WTC11 (cell line): ENCODE results near the gene FZD7. TPM values are rescaled to one million over a fixed set of nuclear protein-coding genes. Genes with fewer than 3 reads are reported as not detected.

ENCODE experiments used
- ATAC-seq: fragments of 200-7000 bp; cut with Tn5 transposase; 2 replicates; pipeline ENCODE4 v1.10.0; 2021; ENCODE audit warnings: mild to moderate bottlenecking, moderate library complexity
- CTCF ChIA-PET: fragments of 300-600 bp; sonication (Branson Sonifier 250); formaldehyde crosslinking; loops from one replicate; lab custom pipeline; 2021; ENCODE audit warnings: antibody characterized with exemption; lab: Charles Lee
- POLR2A ChIA-PET: fragments of 350-600 bp; sonication (Branson Sonifier 250); formaldehyde crosslinking; loops from one replicate; lab custom pipeline; 2021; ENCODE audit warnings: antibody characterized with exemption; lab: Charles Lee
- DNase-seq: peaks from one replicate; pipeline ENCODE4 v3.0.0; 2021; ENCODE audit warnings: low spot score
- H3K27ac Mint-ChIP-seq: 2 replicates; pipeline ENCODE4 v1.8.0; 2021; ENCODE audit warnings: mixed read lengths
- H3K27me3 Mint-ChIP-seq: 2 replicates; pipeline ENCODE4 v1.8.0; 2021; ENCODE audit warnings: low read depth, mild to moderate bottlenecking, moderate library complexity, mixed read lengths
- H3K36me3 Mint-ChIP-seq: 2 replicates; pipeline ENCODE4 v1.8.0; 2021; ENCODE audit warnings: mixed read lengths
- H3K4me1 Mint-ChIP-seq: 2 replicates; pipeline ENCODE4 v1.8.0; 2022; ENCODE audit warnings: mixed read lengths
- H3K4me3 Mint-ChIP-seq: 2 replicates; pipeline ENCODE4 v1.8.0; 2021; ENCODE audit warnings: mild to moderate bottlenecking, moderate library complexity, mixed read lengths
- H3K9me3 Mint-ChIP-seq: 2 replicates; pipeline ENCODE4 v1.8.0; 2021; ENCODE audit warnings: mixed read lengths
- CDX4 ChIP-seq: fragments of 250-450 bp; sonication (Bioruptor Pico); IDR thresholded peaks from 2 replicates; pipeline ENCODE4 v1.9.0; 2021; ENCODE audit warnings: moderate library complexity, mild to moderate bottlenecking, inconsistent platforms, borderline replicate concordance
- EMX1 ChIP-seq: fragments of 250-450 bp; sonication (Bioruptor Pico); IDR thresholded peaks from 2 replicates; pipeline ENCODE4 v1.8.0; 2021; ENCODE audit warnings: mild to moderate bottlenecking
- FOXP1 ChIP-seq: sonication (generic); formaldehyde crosslinking; IDR thresholded peaks from 2 replicates; pipeline ENCODE4 v1.8.0; 2022; ENCODE audit warnings: missing genetic modification reagents, mild to moderate bottlenecking, moderate library complexity, borderline replicate concordance
- FOXP4 ChIP-seq: sonication (generic); formaldehyde crosslinking; IDR thresholded peaks from 2 replicates; pipeline ENCODE4 v1.8.0; 2022; ENCODE audit warnings: mild to moderate bottlenecking, missing genetic modification reagents
- GTF2I ChIP-seq: fragments of 250-450 bp; sonication (Bioruptor Pico); conservative IDR thresholded peaks from 2 replicates; pipeline ENCODE4 v1.4.0; 2021; ENCODE audit warnings: mild to moderate bottlenecking
- HMGXB4 ChIP-seq: sonication (generic); formaldehyde crosslinking; IDR thresholded peaks from 2 replicates; pipeline ENCODE4 v1.8.1; 2023; ENCODE audit warnings: mild to moderate bottlenecking, moderate library complexity, missing genetic modification reagents
- JUN ChIP-seq: sonication (generic); formaldehyde crosslinking; IDR thresholded peaks from 2 replicates; pipeline ENCODE4 v1.8.0; 2023; ENCODE audit warnings: mild to moderate bottlenecking, missing genetic modification reagents
- NFE2L1 ChIP-seq: sonication (generic); formaldehyde crosslinking; IDR thresholded peaks from 2 replicates; pipeline ENCODE4 v1.8.1; 2023; ENCODE audit warnings: missing genetic modification reagents
- NR3C1 ChIP-seq: sonication (generic); formaldehyde crosslinking; conservative IDR thresholded peaks from 2 replicates; pipeline ENCODE4 v1.8.1; 2023; ENCODE audit warnings: low read depth, mild to moderate bottlenecking, missing genetic modification reagents
- OVOL2 ChIP-seq: fragments of 250-450 bp; sonication (Bioruptor Pico); IDR thresholded peaks from 2 replicates; pipeline ENCODE4 v1.9.0; 2021; ENCODE audit warnings: mild to moderate bottlenecking, borderline replicate concordance
- RELA ChIP-seq: sonication (generic); formaldehyde crosslinking; IDR thresholded peaks from 2 replicates; pipeline ENCODE4 v1.8.1; 2022; ENCODE audit warnings: missing genetic modification reagents, mild to moderate bottlenecking, borderline replicate concordance
- RORB ChIP-seq: fragments of 250-450 bp; sonication (Bioruptor Pico); IDR thresholded peaks from 2 replicates; pipeline ENCODE4 v1.9.0; 2021; ENCODE audit warnings: mild to moderate bottlenecking
- STAT6 ChIP-seq: sonication (generic); formaldehyde crosslinking; conservative IDR thresholded peaks from 2 replicates; pipeline ENCODE4 v1.8.1; 2023; ENCODE audit warnings: mild to moderate bottlenecking, low read depth, missing genetic modification reagents, moderate library complexity
- USF1 ChIP-seq: sonication (generic); formaldehyde crosslinking; IDR thresholded peaks from 2 replicates; pipeline ENCODE4 v1.8.0; 2022; ENCODE audit warnings: mild to moderate bottlenecking, missing genetic modification reagents
- ZBTB43 ChIP-seq: sonication (generic); formaldehyde crosslinking; IDR thresholded peaks from 2 replicates; pipeline ENCODE4 v1.8.1; 2023; ENCODE audit warnings: mild to moderate bottlenecking, missing genetic modification reagents
- ZNF121 ChIP-seq: sonication (generic); formaldehyde crosslinking; IDR thresholded peaks from 2 replicates; pipeline ENCODE4 v1.8.0; 2023; ENCODE audit warnings: missing genetic modification reagents
- ZNF138 ChIP-seq: sonication (generic); formaldehyde crosslinking; conservative IDR thresholded peaks from 2 replicates; pipeline ENCODE4 v1.8.1; 2022; ENCODE audit warnings: mild to moderate bottlenecking, moderate library complexity, missing genetic modification reagents
- ZNF219 ChIP-seq: sonication (generic); formaldehyde crosslinking; IDR thresholded peaks from 2 replicates; pipeline ENCODE4 v1.8.0; 2023; ENCODE audit warnings: missing genetic modification reagents, mild to moderate bottlenecking, borderline replicate concordance
- ZNF232 ChIP-seq: sonication (generic); formaldehyde crosslinking; IDR thresholded peaks from 2 replicates; pipeline ENCODE4 v1.8.0; 2022; ENCODE audit warnings: mild to moderate bottlenecking, missing genetic modification reagents
- ZNF416 ChIP-seq: fragments of 250-450 bp; sonication (Bioruptor Pico); IDR thresholded peaks from 2 replicates; pipeline ENCODE4 v1.9.0; 2021; ENCODE audit warnings: mild to moderate bottlenecking, inconsistent platforms
- total RNA-seq: library from RNA; stranded (reverse); gene quantifications from 3 replicates; pipeline ENCODE4 v1.2.3, GENCODE V29; 2021
- TF ChIP-seq, protein P1 (sequence below): sonication (generic); formaldehyde crosslinking; IDR thresholded peaks from 2 replicates; pipeline ENCODE4 v1.8.0; 2022; ENCODE audit warnings: mild to moderate bottlenecking, missing genetic modification reagents
- TF ChIP-seq, protein P2 (sequence below): fragments of 250-450 bp; sonication (Bioruptor Pico); IDR thresholded peaks from 2 replicates; pipeline ENCODE4 v1.8.0; 2021; ENCODE audit warnings: mild to moderate bottlenecking

Gene FZD7
- total RNA-seq, 1 experiment from 2014 or later = 153 TPM

GRCh38 chr2:202035089-202035940 is 1.7 kb downstream of the FZD7 start (continued):
- TF ChIP-seq STAT6 (CRISPR knock-in tag) = no peak
- TF ChIP-seq, protein P1, sequence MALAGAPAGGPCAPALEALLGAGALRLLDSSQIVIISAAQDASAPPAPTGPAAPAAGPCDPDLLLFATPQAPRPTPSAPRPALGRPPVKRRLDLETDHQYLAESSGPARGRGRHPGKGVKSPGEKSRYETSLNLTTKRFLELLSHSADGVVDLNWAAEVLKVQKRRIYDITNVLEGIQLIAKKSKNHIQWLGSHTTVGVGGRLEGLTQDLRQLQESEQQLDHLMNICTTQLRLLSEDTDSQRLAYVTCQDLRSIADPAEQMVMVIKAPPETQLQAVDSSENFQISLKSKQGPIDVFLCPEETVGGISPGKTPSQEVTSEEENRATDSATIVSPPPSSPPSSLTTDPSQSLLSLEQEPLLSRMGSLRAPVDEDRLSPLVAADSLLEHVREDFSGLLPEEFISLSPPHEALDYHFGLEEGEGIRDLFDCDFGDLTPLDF = 0 out of 2 replicates have a peak, but pooled peaks have one; percentile 35

DNA sequence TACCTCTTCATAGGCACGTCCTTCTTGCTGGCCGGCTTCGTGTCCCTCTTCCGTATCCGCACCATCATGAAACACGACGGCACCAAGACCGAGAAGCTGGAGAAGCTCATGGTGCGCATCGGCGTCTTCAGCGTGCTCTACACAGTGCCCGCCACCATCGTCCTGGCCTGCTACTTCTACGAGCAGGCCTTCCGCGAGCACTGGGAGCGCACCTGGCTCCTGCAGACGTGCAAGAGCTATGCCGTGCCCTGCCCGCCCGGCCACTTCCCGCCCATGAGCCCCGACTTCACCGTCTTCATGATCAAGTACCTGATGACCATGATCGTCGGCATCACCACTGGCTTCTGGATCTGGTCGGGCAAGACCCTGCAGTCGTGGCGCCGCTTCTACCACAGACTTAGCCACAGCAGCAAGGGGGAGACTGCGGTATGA is 2.3 kb downstream of the FZD7 start:
- Mint-ChIP-seq H3K9me3 (no peaks in the 10 kb centered on the region), H3K4me3 (no peak overlapping the region)
- TF ChIP-seq ZNF138 = no peak
- no peak for TF ChIP-seq EMX1 (CRISPR knock-in tag)
- TF ChIP-seq, protein P2, sequence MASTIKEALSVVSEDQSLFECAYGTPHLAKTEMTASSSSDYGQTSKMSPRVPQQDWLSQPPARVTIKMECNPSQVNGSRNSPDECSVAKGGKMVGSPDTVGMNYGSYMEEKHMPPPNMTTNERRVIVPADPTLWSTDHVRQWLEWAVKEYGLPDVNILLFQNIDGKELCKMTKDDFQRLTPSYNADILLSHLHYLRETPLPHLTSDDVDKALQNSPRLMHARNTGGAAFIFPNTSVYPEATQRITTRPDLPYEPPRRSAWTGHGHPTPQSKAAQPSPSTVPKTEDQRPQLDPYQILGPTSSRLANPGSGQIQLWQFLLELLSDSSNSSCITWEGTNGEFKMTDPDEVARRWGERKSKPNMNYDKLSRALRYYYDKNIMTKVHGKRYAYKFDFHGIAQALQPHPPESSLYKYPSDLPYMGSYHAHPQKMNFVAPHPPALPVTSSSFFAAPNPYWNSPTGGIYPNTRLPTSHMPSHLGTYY = no peak
- no peak for TF ChIP-seq RELA
- no peak for TF ChIP-seq RORB (CRISPR knock-in tag)
- TF ChIP-seq ZNF219 = no peak
- no peak for TF ChIP-seq ZBTB43 (CRISPR knock-in tag)
- no peak for TF ChIP-seq FOXP4 (CRISPR knock-in tag)
- no peak; the same call in 1 of the 2 replicates for TF ChIP-seq FOXP1
- no peak for TF ChIP-seq HMGXB4 (CRISPR knock-in tag)
- no peak for TF ChIP-seq NFE2L1
- TF ChIP-seq ZNF232 (CRISPR knock-in tag) = 0 out of 2 replicates have a peak, but pooled peaks have one; percentile 20
- TF ChIP-seq ZNF416 (CRISPR knock-in tag) = no peak
- TF ChIP-seq OVOL2 = no peak
- TF ChIP-seq ZNF121 (CRISPR knock-in tag) = no peak
- no peak for TF ChIP-seq NR3C1 (CRISPR knock-in tag)
- no peak for TF ChIP-seq CDX4 (CRISPR knock-in tag)
- TF ChIP-seq GTF2I = no peak
- no peak for TF ChIP-seq JUN (CRISPR knock-in tag)
- TF ChIP-seq USF1 = no peak

More for the DNA sequence above, 2.3 kb downstream of the FZD7 start:
- ATAC-seq (no peak), DNase-seq (peak; percentile 36)
- Mint-ChIP-seq H3K4me1 (peaks cover 46% of the 10 kb centered on the region), H3K27me3 (peaks cover 7% of the 10 kb centered on the region), H3K36me3 (no peaks in the 10 kb centered on the region; the same call in none of the 2 replicates), H3K27ac (no peak overlapping the region)
- ChIA-PET CTCF (interaction anchor here (0.7 to 1.5 kb wide), 5 partner anchors 12 to 226 kb away, joined by 3 to 8 read pairs (median 4); partner anchors contain the start of gene KIAA2012), POLR2A (interaction anchor here (0.7 to 1.4 kb wide), 4 partner anchors 10 to 64 kb away, joined by 3 to 5 read pairs (median 4); no protein-coding TSS in a partner anchor)
